OCI-M2 (cell line): ENCODE measurements around the gene LATS1.
"Not testable (repeated sequence)": the region's sequence is repeated elsewhere in the genome, so short reads cannot be mapped to it uniquely, and the experiment has no call there.

Experiments used
- DNase-seq: peaks from one replicate; lab custom pipeline; 2025; ENCODE audit not compliant: unreplicated experiment; lab: John Stamatoyannopoulos, UW

The LATS1 gene

DNA sequence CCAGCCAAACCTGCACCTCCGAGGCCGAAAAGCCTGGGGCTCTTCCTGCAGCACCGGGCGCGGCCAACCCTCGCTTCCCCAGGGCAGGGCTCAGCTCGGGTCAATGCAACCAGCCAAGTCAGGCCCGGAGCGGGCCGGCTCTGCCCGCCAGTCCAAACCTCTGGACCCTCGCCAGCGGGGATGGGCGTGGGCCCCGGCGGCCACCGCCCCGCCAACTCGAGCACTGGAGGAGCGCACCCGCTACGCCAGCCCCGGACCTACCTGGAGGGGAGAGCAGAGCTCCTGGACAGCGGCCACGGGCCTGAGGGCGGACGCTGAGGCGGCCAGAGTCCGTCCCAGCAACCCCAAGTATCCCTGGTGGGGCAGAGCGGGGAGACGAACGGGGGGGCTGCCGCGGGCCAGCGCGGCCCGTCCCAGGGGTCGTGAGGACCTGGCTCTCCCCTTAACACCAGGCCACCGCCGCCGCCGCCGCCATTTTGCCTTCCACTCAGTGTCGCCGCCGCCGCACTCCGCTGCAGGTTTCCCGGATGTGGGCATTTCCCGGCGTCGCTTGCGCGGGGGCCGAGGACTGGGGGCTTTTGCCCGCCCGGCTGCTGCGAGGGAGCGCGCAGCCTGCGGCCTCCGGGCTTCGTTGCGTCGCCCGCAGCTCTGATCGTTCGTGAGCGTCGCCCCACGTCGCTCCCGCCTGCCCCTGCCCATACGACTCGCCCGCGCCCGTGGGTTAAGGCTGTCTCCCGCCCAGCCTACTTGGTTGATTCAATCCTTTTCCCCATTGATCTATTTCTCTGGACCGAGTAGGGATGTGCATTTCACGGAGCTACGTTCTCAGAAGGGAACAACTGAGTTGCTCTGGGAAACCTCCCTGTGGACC, at the start of gene LATS1:
TSS of gene LATS1 (minus strand) at position 514 of the 871 bp plus-strand sequence. CDS start 15,975 bp downstream, outside the sequence.
- DNase-seq, result peak; percentile 62

DNA sequence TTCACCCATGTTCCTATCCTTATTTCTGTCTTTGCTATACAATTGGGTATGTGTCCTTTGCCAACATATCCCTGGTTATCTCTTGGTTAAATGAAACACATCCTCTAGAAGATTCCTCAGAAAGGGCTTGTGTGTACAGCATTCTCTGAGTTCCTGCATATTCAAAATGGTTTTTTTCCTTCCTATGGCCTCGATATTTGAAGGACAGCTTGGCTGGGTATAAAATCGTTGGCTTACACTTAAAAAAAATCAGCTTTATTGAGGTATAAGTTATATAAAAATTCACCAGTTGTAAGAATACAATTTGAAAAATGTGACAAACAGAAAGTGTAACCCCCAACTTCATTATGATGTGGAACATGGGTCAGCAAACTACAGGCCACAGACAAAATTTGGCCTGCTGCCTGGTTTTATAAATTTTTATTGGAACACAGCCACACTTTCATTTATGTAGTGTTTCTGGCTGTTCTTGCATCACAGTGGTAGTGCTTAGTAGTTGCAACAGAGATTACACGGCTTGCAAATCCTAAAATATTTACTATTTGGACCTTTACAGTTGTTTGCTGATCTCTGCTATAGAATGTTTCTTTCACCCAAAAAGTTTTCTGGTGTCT, 48.4 kb upstream of the LATS1 start:
- no peak for DNase-seq

DNA sequence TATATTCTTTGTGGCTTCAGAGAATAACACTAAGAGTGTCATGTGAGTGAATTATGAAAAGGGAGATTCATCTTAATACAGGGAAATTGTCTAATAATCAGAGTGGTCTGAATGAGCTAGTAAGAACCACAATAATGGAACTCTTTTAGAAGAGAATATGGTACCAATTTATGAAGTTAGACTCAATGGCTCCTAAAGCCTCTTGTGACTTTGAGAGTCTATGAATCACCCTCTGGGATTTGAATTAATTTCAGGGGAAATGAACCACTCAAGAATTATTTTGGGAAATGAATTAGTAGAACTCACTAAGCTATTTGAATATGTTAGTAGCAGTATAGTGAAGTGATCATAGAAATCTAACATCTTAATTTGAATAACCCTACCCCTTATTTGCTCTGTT, 46.0 kb upstream of the LATS1 start:
- DNase-seq, result no peak

DNA sequence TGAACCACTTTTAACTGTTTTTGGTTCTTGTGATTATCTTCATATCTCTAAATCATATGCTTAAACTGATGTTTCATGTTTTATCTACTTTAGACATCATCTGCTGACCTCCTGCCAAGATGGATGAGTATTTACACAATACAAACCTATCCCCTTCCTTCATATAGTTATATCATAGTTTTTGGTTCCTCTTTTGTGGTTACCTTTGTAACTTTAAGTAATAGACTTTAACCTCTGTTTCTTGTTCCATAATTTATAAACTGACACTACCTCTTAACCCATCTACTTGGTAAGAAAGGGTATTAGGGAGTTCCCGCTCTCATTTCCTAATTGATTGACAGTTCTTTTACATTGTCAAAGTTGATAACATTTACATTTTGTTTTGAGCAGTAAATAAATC, 43.5 kb upstream of the LATS1 start:
- DNase-seq, result no peak

DNA sequence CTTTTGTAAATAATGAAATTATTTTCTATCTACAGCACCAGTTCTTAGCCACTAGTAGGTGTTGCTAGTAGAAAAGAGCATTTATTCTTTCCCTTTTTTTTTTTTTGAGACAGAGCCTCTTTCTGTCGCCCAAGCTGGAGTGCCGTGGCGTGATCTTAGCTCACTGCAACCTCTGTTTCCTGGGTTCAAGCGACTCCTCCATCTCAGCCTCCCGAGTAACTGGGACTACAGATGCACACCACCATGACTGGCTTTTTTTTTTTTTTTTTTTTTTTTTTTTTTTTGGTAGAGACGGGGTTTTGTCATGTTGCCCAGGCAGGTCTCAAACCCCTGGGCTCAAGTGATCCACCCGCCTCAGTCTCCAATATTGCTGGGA, 38.3 kb upstream of the LATS1 start:
- DNase-seq, result no peak

DNA sequence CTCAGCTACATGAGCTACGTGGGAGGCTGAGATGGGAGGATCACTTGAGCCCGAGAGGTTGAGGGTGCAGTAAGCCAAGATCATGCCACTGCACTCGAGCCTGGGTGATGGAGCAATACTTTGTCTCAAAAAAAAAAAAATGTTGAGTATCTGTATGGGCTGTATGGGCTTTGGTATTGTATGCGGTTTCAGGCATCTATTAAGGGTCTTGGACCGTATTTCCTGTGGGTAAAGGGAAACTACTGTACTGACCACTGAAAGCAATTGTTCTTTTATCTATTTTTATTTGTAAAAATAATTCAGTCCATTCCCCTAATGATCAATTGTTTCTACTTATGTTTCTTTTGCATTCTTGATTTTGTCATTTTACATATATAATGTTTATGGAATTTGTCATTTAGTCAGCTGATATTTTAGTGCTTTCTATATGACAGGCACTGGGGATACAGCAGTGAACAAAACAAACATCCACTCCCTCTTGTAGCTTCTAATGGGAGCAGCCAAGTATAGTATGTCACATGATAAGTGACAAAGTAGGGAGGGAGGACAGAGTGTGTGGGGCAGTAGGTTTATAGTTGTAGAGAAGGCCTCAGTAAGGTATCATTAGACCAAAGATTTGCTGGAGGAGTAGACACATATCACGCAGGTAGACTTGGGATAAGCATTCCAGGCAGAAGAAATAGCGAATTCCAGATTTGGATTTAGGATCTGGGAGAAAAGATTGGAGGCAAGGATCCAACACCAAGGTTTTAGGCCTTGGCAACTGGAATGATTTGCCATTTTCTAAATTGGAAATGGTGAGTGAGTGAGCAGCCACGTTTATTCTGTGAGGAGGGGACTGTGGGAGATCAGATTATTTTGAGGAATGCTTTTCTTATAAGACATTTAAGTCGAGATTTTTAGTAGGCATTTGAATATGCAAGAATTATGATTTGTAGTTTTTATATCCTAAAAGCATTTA, 37.7 kb upstream of the LATS1 start:
- DNase-seq, result no peak

DNA sequence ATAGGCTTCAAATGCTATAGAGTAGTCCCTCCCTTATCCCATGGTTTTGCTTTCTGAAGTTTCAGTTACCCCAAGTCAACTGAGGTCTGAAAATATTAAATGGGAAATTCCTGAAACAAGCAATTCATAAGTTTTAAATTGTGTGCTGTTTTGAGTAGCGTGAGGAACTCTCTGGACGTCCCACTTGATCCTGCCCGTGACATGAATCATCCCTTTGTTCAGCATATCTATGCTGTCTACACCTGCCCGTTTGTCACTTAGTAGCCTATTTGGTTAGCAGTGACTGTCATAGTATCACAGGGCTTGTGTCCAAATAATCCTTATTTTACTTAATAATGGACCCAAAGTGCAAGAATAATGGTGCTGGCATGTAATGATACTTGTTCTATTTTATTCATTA, 36.6 kb upstream of the LATS1 start:
- no peak for DNase-seq

DNA sequence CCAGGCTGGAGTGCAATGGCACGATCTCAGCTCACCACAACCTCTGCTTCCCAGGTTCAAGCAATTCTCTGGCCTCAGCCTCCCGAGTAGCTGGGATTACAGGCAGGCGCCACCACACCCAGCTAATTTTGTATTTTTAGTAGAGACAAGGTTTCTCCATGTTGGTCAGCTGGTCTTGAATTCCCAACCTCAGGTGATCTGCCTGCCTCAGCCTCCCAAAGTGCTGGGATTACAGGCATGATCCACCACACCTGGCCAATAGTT, 35.4 kb upstream of the LATS1 start:
- not testable (repeated sequence) for DNase-seq

- DNase-seq, result no peak
Observed at GRCh38 chr6:149752600-149753373, 34.9 kb upstream of the LATS1 start.

- DNase-seq, result not testable (repeated sequence)
Observed at GRCh38 chr6:149751920-149752319, 34.0 kb upstream of the LATS1 start.

- DNase-seq, result no peak
Observed at GRCh38 chr6:149751239-149751638, 33.3 kb upstream of the LATS1 start.

- no peak for DNase-seq
Observed at GRCh38 chr6:149750136-149750609, 32.3 kb upstream of the LATS1 start.

DNA sequence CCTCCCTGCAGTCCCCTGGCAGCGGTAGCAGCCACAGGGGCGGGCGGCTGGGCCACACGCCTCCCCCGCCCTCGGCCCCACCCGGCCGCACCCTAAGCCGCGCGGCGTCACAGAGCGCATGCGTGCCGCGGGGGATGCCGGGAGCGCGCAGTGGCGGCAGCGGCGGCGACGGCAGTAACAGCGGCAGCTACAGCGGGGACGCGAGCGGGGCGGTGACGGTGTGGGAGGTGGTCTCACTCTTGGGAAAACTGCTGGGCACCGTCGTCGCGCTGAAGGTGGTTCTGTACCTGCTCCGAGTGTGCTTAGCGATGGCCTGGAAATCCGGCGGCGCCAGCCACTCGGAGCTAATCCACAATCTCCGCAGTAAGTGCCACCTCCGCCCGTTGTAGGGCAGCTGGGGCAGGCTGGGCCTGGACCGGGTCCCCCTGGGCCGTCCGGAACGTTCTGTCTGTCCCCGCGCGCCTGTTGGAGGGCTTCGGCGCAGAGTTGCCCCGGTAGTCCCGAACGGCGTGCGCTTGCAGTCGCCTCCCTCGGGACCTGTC, 31.8 kb upstream of the LATS1 start, which contains the start of gene PCMT1:
TSS of gene PCMT1 (plus strand) at position 148 of the 542 bp plus-strand sequence. CDS start at position 309, 161 bp downstream.
- DNase-seq, result peak; percentile 62

GRCh38 chr6:149749082-149749593, 31.2 kb upstream of the LATS1 start:
- DNase-seq, result not testable (repeated sequence)

- peak; percentile 81 for DNase-seq
Observed at GRCh38 chr6:149746147-149746946, 28.4 kb upstream of the LATS1 start, which contains the start of gene NUP43. Gene NUP43 (minus strand): TSS chr6:149746529. CDS start chr6:149746495, 34 bp downstream.

GRCh38 chr6:149745252-149745651, 27.4 kb upstream of the LATS1 start:
- DNase-seq, result not testable (repeated sequence)

- DNase-seq, result no peak
Observed at GRCh38 chr6:149734915-149735314, 17.0 kb upstream of the LATS1 start.

DNA sequence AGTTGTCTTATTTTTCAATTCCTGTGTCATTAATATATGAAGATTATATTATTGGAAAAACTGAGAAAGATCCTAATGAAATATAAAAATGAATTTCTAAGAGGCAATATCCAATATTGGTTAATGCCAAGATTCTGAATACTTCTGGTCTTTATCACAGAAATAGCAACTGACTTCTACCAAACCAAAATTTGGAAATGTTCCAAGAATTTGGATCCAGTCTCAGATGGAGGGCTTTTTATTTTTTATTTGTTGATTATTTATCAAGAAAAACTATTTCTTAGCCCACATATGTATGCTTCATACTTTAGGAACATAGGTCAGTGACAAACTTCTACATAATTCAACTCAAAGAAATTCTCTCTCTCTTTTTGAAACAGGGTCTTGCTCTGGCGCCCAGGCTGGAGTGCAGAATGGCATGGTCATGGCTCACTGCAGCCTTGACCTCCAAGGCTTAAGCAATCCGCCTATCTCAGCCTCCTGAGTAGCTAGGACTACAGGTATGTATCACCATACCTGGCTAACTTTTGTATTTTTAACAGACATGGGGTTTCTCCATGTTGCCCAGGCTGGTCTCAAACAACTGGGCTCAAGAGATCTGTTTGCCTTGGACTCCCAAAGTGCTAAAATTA, 15.3 kb upstream of the LATS1 start:
- DNase-seq, result no peak

- no peak for DNase-seq
Observed at GRCh38 chr6:149729824-149730223, 11.9 kb upstream of the LATS1 start.
